PC-3 (cell line): Measurements from ENCODE around the gene CORO2B. TPM values are rescaled to one million over a fixed set of nuclear protein-coding genes. Genes with fewer than 3 reads are reported as not detected.

Experiments
- ATAC-seq: fragments of 200-7000 bp; cut with Tn5 transposase; 2 replicates; pipeline ENCODE4 v1.9.1; 2020; ENCODE audit warnings: mild to moderate bottlenecking, moderate library complexity
- BruUV-seq: library from RNA; stranded (reverse); fragments of 400-500 nt; replicated peaks from 2 replicates; lab custom pipeline; 2021; lab: Mats Ljungman, UMichigan
- CTCF ChIA-PET: fragments of 300-600 bp; sonication (Branson Sonifier 250); formaldehyde crosslinking; loops from one replicate; lab custom pipeline; 2022; ENCODE audit warnings: antibody characterized with exemption; lab: Charles Lee
- POLR2A ChIA-PET: fragments of 300-600 bp; sonication (Branson Sonifier 250); formaldehyde crosslinking; loops from one replicate; lab custom pipeline; 2022; ENCODE audit warnings: antibody characterized with exemption; ENCODE audit not compliant: unreplicated experiment; lab: Charles Lee
- DNase-seq: peaks from one replicate; pipeline ENCODE4 v3.0.0-alpha.2; 2015
- H2AFZ ChIP-seq: fragments of 300-600 bp; sonication (generic); 2 replicates; pipeline ENCODE4 v1.6.0; 2016; ENCODE audit warnings: antibody characterized with exemption, low read length
- H3F3A ChIP-seq: fragments of 300-600 bp; sonication (generic); one replicate; pipeline ENCODE4 v1.6.0; 2017; ENCODE audit warnings: antibody characterized with exemption, low read length, control low read depth, mild to moderate bottlenecking; ENCODE audit not compliant: unreplicated experiment
- H3K27ac ChIP-seq: fragments of 300-600 bp; sonication (generic); 2 replicates; pipeline ENCODE4 v1.5.1; 2016; ENCODE audit warnings: mild to moderate bottlenecking, low read length
- H3K27me3 ChIP-seq: fragments of 300-600 bp; sonication (generic); 2 replicates; pipeline ENCODE4 v1.6.1; 2016; ENCODE audit warnings: low read length, mixed read lengths
- H3K36me3 ChIP-seq: fragments of 300-600 bp; sonication (generic); 2 replicates; pipeline ENCODE4 v1.6.1; 2016; ENCODE audit warnings: low read depth, mixed run types, low read length, mixed read lengths
- H3K4me1 ChIP-seq: fragments of 300-600 bp; sonication (generic); 2 replicates; pipeline ENCODE4 v1.5.1; 2016; ENCODE audit warnings: low read length; ENCODE audit not compliant: insufficient read depth
- H3K4me2 ChIP-seq: fragments of 300-600 bp; sonication (generic); 2 replicates; pipeline ENCODE4 v1.6.0; 2016; ENCODE audit warnings: low read length
- H3K4me3 ChIP-seq: fragments of 300-600 bp; sonication (generic); 2 replicates; pipeline ENCODE4 v1.5.1; 2016; ENCODE audit warnings: mild to moderate bottlenecking, low read length, mixed read lengths
- H3K79me2 ChIP-seq: fragments of 300-600 bp; sonication (generic); 2 replicates; pipeline ENCODE4 v1.6.1; 2017; ENCODE audit warnings: low read length, mixed read lengths
- H3K9ac ChIP-seq: fragments of 300-600 bp; sonication (generic); 2 replicates; pipeline ENCODE4 v1.6.0; 2016; ENCODE audit warnings: mild to moderate bottlenecking, low read length
- H3K9me2 ChIP-seq: fragments of 300-600 bp; sonication (generic); replicated peaks from 2 replicates; pipeline ENCODE4 v1.6.1; 2016; ENCODE audit warnings: mixed run types, low read length, mixed read lengths
- H3K9me3 ChIP-seq: fragments of 300-600 bp; sonication (generic); 2 replicates; pipeline ENCODE4 v1.6.1; 2016; ENCODE audit warnings: low read length, mixed read lengths
- H4K20me1 ChIP-seq: fragments of 300-600 bp; sonication (generic); 2 replicates; pipeline ENCODE4 v1.6.1; 2016; ENCODE audit warnings: low read length, mixed read lengths
- EZH2 ChIP-seq: fragments of 300-600 bp; sonication (generic); IDR thresholded peaks from one replicate; pipeline ENCODE4 v1.6.1; 2017; ENCODE audit warnings: antibody characterized with exemption, mild to moderate bottlenecking, low read length; ENCODE audit not compliant: unreplicated experiment
- EZH2phosphoT487 ChIP-seq: fragments of 300-600 bp; sonication (generic); IDR thresholded peaks from 2 replicates; pipeline ENCODE4 v1.6.1; 2018; ENCODE audit warnings: mild to moderate bottlenecking, antibody characterized with exemption, low read length, borderline replicate concordance
- intact Hi-C: fragments of 100-400 bp; cut with micrococcal nuclease; formaldehyde crosslinking; loops from 2 replicates; pipeline ENCODE4 v1.9.0; 2023
- total RNA-seq: library from RNA; depleted of rRNA; stranded (reverse); fragments of >200 nt; gene quantifications from 2 replicates; pipeline ENCODE4 v1.2.3, GENCODE V29; 2014
- TF ChIP-seq, protein P1 (sequence below): fragments of 300-600 bp; sonication (generic); conservative IDR thresholded peaks from 2 replicates; pipeline ENCODE4 v1.5.1; 2017; ENCODE audit warnings: antibody characterized with exemption, low read depth, mild to moderate bottlenecking, low read length

CORO2B gene
- total RNA-seq, 1 experiment from 2014 or later: 0.66 TPM

DNA sequence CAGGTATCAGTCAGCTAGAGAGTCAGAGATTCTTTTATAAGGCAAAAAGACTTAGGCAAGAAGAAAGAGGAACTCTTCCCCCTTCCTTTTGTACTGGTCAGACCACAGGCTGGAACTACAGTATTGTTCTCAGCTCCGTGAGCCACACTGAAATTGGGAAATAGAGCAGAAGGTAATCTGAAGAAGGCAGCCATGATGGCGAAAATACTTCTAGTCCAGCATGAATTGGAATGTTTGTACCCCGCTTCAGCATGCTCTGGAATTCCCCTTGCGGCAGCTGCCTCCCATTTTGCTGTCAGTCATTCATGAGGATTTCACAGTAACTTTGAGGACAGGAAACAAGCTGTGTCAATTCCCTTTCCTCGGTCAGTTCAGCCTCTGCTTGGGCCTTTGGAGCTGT lies 96.2 kb downstream of the CORO2B start:
- BruUV-seq: no TSS peak

DNA sequence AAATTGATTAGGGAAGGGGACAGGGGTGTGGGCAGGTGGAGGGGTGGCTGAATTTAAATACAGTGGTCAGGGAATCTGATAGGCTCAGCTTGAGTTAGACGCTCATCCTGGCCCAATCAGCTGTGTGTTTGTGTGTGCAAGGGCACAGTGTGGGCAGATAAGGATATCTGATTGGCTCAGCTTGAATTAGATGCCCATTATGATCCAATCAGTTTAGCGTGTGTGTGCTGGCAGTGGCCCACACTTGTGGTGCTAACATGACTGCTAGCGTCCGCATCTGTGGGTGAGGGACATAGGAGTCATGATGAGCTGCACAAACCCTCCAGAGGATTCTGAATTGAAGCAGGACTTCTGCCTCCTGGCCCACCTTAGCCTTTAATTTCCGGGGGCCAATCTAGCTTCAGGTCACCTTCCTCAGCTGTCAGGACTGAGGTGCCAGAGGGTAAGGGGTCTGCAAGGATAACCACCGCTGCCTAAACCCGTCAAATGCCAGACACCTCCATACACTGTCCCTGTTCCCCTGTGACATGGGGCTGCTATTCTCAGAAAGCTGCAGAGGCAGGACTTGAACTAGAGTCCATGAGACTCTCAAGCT lies 97.3 kb downstream of the CORO2B start:
- Histone ChIP-seq H3K9me2 (no peaks in the 10 kb centered on the region), H3F3A (no peaks in the 10 kb centered on the region), H3K9ac (no peak overlapping the region), H3K4me3 (no peak overlapping the region), H3K79me2 (no peaks in the 10 kb centered on the region), H3K9me3 (no peaks in the 10 kb centered on the region), H3K27ac (no peak overlapping the region), H4K20me1 (no peaks in the 10 kb centered on the region), H3K4me2 (no peak overlapping the region), H2AFZ (no peak overlapping the region), H3K27me3 (no peaks in the 10 kb centered on the region), H3K4me1 (no peaks in the 10 kb centered on the region), H3K36me3 (no peaks in the 10 kb centered on the region)
- DNase-seq (no peak), ATAC-seq (no peak)
- TF ChIP-seq EZH2: no peak
- TF ChIP-seq EZH2phosphoT487: no peak
- TF ChIP-seq, protein P1, sequence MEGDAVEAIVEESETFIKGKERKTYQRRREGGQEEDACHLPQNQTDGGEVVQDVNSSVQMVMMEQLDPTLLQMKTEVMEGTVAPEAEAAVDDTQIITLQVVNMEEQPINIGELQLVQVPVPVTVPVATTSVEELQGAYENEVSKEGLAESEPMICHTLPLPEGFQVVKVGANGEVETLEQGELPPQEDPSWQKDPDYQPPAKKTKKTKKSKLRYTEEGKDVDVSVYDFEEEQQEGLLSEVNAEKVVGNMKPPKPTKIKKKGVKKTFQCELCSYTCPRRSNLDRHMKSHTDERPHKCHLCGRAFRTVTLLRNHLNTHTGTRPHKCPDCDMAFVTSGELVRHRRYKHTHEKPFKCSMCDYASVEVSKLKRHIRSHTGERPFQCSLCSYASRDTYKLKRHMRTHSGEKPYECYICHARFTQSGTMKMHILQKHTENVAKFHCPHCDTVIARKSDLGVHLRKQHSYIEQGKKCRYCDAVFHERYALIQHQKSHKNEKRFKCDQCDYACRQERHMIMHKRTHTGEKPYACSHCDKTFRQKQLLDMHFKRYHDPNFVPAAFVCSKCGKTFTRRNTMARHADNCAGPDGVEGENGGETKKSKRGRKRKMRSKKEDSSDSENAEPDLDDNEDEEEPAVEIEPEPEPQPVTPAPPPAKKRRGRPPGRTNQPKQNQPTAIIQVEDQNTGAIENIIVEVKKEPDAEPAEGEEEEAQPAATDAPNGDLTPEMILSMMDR: no peak
- CTCF ChIA-PET: interaction anchor here (0.7 kb wide), 1 partner anchor 127 kb away, joined by 4 read pairs; no protein-coding TSS in a partner anchor
- no TSS peak for BruUV-seq
- intact Hi-C loops: no loop called here
- POLR2A ChIA-PET: interaction anchor here (0.6 kb wide), 1 partner anchor 445 kb away, joined by 8 read pairs; no protein-coding TSS in a partner anchor

More for the DNA sequence above, 96.2 kb downstream of the CORO2B start:
- no peak overlapping the region for H3K4me3 ChIP-seq
- H3K36me3 ChIP-seq: no peaks in the 10 kb centered on the region
- DNase-seq: no peak
- no peak overlapping the region for H2AFZ ChIP-seq
- no peaks in the 10 kb centered on the region for H3F3A ChIP-seq
- ChIA-PET POLR2A (no interaction called here), CTCF (interaction anchor here (2.3 kb wide), 1 partner anchor 121 kb away, joined by 17 read pairs; no protein-coding TSS in a partner anchor)
- no peak overlapping the region for H3K9ac ChIP-seq
- intact Hi-C loops: loop anchor here (1.0 to 5.0 kb wide), 4 partner anchors 98 to 369 kb away; partner anchors contain the start of gene CORO2B
- no peak overlapping the region for H3K27ac ChIP-seq
- no peaks in the 10 kb centered on the region for H4K20me1 ChIP-seq
- no peaks in the 10 kb centered on the region for H3K9me3 ChIP-seq
- no peaks in the 10 kb centered on the region for H3K4me1 ChIP-seq
- TF ChIP-seq, protein P1: no peak
- no peak for TF ChIP-seq EZH2phosphoT487
- no peak for TF ChIP-seq EZH2
- ATAC-seq: no peak
- no peaks in the 10 kb centered on the region for H3K79me2 ChIP-seq
- H3K4me2 ChIP-seq: no peak overlapping the region
- no peaks in the 10 kb centered on the region for H3K27me3 ChIP-seq
- no peaks in the 10 kb centered on the region for H3K9me2 ChIP-seq

DNA sequence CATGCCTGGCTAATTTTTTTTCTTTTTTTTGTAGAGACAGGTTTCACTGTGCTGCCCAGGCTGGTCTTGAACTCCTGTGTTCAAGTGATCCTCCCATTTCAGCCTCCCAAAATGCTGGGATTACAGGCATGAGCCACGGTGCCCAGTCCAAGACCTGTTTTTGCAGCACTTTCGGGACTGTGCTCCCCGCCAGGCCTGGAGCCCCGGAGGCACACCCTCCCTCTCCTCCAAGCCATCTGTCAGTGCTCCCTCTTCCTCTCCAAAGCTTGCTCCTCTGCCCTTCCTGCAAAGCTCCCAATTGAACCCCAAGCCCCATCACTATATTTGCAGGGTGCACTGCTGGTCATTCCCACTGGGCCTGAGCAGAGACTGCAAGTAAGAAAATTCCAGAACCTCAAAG lies 98.1 kb downstream of the CORO2B start:
- Histone ChIP-seq H3K9me2 (no peaks in the 10 kb centered on the region), H3K79me2 (no peaks in the 10 kb centered on the region), H3K9ac (no peak overlapping the region), H3K4me3 (no peak overlapping the region), H3K27me3 (no peaks in the 10 kb centered on the region), H3K27ac (no peak overlapping the region), H2AFZ (no peak overlapping the region), H4K20me1 (no peaks in the 10 kb centered on the region), H3F3A (no peaks in the 10 kb centered on the region), H3K4me2 (no peak overlapping the region), H3K9me3 (no peaks in the 10 kb centered on the region), H3K36me3 (no peaks in the 10 kb centered on the region), H3K4me1 (no peaks in the 10 kb centered on the region)
- ChIA-PET CTCF (no interaction called here), POLR2A (interaction anchor here (0.6 kb wide), 1 partner anchor 220 kb away, joined by 4 read pairs; no protein-coding TSS in a partner anchor)
- intact Hi-C loops: no loop called here
- DNase-seq (no peak), ATAC-seq (no peak)
- BruUV-seq: no TSS peak
- TF ChIP-seq EZH2: no peak
- TF ChIP-seq, protein P1: no peak
- TF ChIP-seq EZH2phosphoT487: no peak
